HCT116 (cell line): Measurements from ENCODE around the gene MRPL58. TPM values are rescaled to one million over a fixed set of nuclear protein-coding genes. Genes with fewer than 3 reads are reported as not detected.

ENCODE experiments used
- ATAC-seq: fragments of 200-7000 bp; cut with Tn5 transposase; 2 replicates; pipeline ENCODE4 v1.9.1; 2020; ENCODE audit warnings: mild to moderate bottlenecking, moderate library complexity
- BruUV-seq: library from RNA; stranded (reverse); fragments of 400-500 nt; replicated peaks from 2 replicates; lab custom pipeline; 2021; lab: Mats Ljungman, UMichigan
- CTCF ChIA-PET: fragments of 300-600 bp; sonication (Branson Sonifier 250); formaldehyde crosslinking; loops from one replicate; lab custom pipeline; 2021; ENCODE audit warnings: antibody characterized with exemption; lab: Charles Lee
- POLR2A ChIA-PET: fragments of 300-600, 350-600 bp; sonication (Branson Sonifier 250); formaldehyde crosslinking; loops from one replicate; lab custom pipeline; 2021; ENCODE audit warnings: antibody characterized with exemption; lab: Charles Lee
- RAD21 ChIA-PET, 2 experiments: fragments of 300-600 bp; sonication (Branson Sonifier 250); formaldehyde crosslinking; loops; one replicate each; lab custom pipeline; 2023; ENCODE audit warnings: low total read pairs in 2 of 2; ENCODE audit not compliant: uncharacterized antibody in 2 of 2, unreplicated experiment in 2 of 2, low non-redundant PET in 1 of 2; lab: Charles Lee
- DNase-seq: peaks from one replicate; pipeline ENCODE4 v3.0.0-alpha.2; 2010; ENCODE audit warnings: low read depth, low spot score
- H2AFZ ChIP-seq: fragments of 200-600 bp; shearing (Covaris generic), sonication (generic); 2 replicates; pipeline ENCODE4 v1.6.1; 2017; ENCODE audit warnings: low read depth, mixed run types, mixed read lengths, antibody characterized with exemption, low read length; ENCODE audit not compliant: poor library complexity, severe bottlenecking
- H3K27ac ChIP-seq: 2 replicates; pipeline ENCODE4 v1.5.1; 2012; ENCODE audit warnings: low read depth, low read length
- H3K27me3 ChIP-seq: fragments of 200-600 bp; sonication (generic); 2 replicates; pipeline ENCODE4 v1.6.1; 2016; ENCODE audit warnings: mixed run types, low read length, mixed read lengths; ENCODE audit not compliant: insufficient read depth
- H3K36me3 ChIP-seq, 2 experiments: fragments of 200-500 bp in 1 of 2; fragments of 200-600 bp in 1 of 2; sonication (Bioruptor generic) in 1 of 2; sonication (generic) in 1 of 2; 2 replicates each; pipeline versions ENCODE4 v1.5.1 to v1.6.1; 2014 to 2016; ENCODE audit warnings: low read length in 2 of 2, inconsistent platforms in 1 of 2, mixed read lengths in 1 of 2, mixed run types in 1 of 2; ENCODE audit not compliant: insufficient read depth in 2 of 2, control insufficient read depth in 1 of 2
- H3K4me1 ChIP-seq, 2 experiments: fragments of 200-600 bp in 1 of 2; sonication (generic) in 1 of 2; 2 replicates each; pipeline versions ENCODE4 v1.5.1 to v1.6.1; 2012 to 2017; ENCODE audit warnings: low read length in 2 of 2, inconsistent platforms in 1 of 2, mild to moderate bottlenecking in 1 of 2, mixed read lengths in 1 of 2, mixed run types in 1 of 2, moderate library complexity in 1 of 2; ENCODE audit not compliant: insufficient read depth in 2 of 2, control insufficient read depth in 1 of 2
- H3K4me2 ChIP-seq: fragments of 200-600 bp; sonication (generic); 2 replicates; pipeline ENCODE4 v1.6.1; 2017; ENCODE audit warnings: mixed run types, low read length, mixed read lengths
- H3K4me3 ChIP-seq, 2 experiments: fragments of 200-600 bp in 1 of 2; sonication (generic) in 1 of 2; replicated peaks in 1 of 2; 2 replicates each; pipeline ENCODE4 v1.5.1; 2011 to 2016; ENCODE audit warnings: low read length in 2 of 2, control low read depth in 1 of 2, low read depth in 1 of 2, mild to moderate bottlenecking in 1 of 2, mixed read lengths in 1 of 2, mixed run types in 1 of 2
- H3K79me2 ChIP-seq: fragments of 200-600 bp; sonication (generic); 2 replicates; pipeline ENCODE4 v1.6.1; 2017; ENCODE audit warnings: mild to moderate bottlenecking, mixed run types, low read length, moderate library complexity, mixed read lengths; ENCODE audit not compliant: insufficient read depth
- H3K9ac ChIP-seq: fragments of 200-600 bp; sonication (generic); 2 replicates; pipeline ENCODE4 v1.6.1; 2016; ENCODE audit warnings: low read length, mixed read lengths
- H3K9me2 ChIP-seq: fragments of 200-600 bp; sonication (generic), shearing (Covaris generic); 2 replicates; pipeline ENCODE4 v1.6.1; 2017; ENCODE audit warnings: mixed run types, mild to moderate bottlenecking, moderate library complexity; ENCODE audit not compliant: insufficient read depth
- H3K9me3 ChIP-seq, 2 experiments: fragments of 200-500 bp in 1 of 2; fragments of 200-600 bp in 1 of 2; sonication (Bioruptor generic) in 1 of 2; sonication (generic) in 1 of 2; 2 replicates each; pipeline ENCODE4 v1.6.1; 2014 to 2017; ENCODE audit warnings: low read length in 2 of 2, mixed read lengths in 2 of 2, inconsistent platforms in 1 of 2, low read depth in 1 of 2, mild to moderate bottlenecking in 1 of 2, mixed run types in 1 of 2, moderate library complexity in 1 of 2; ENCODE audit not compliant: control insufficient read depth in 1 of 2, insufficient read depth in 1 of 2
- H4K20me1 ChIP-seq: fragments of 200-600 bp; sonication (generic), shearing (Covaris generic); 2 replicates; pipeline ENCODE4 v1.6.1; 2017; ENCODE audit warnings: mixed run types, mild to moderate bottlenecking, moderate library complexity; ENCODE audit not compliant: insufficient read depth
- CEBPB ChIP-seq: IDR thresholded peaks from 2 replicates; pipeline ENCODE4 v1.6.1; 2012; ENCODE audit warnings: low read depth
- CTCF ChIP-seq, 3 experiments: fragments of 200-600 bp in 1 of 3; sonication (generic) in 1 of 3; IDR thresholded peaks in 2 of 3; conservative IDR thresholded peaks in 1 of 3; 2 replicates each; pipeline ENCODE4 v1.5.1; 2012 to 2017; ENCODE audit warnings: low read depth in 2 of 3, low read length in 2 of 3, antibody characterized with exemption in 1 of 3, borderline replicate concordance in 1 of 3, control low read depth in 1 of 3, mild to moderate bottlenecking in 1 of 3, mixed read lengths in 1 of 3, mixed run types in 1 of 3, moderate library complexity in 1 of 3; ENCODE audit not compliant: insufficient read depth in 1 of 3
- ELF1 ChIP-seq: IDR thresholded peaks from 2 replicates; pipeline ENCODE4 v1.6.1; 2012; ENCODE audit warnings: low read depth, borderline replicate concordance
- JUND ChIP-seq: IDR thresholded peaks from 2 replicates; pipeline ENCODE4 v1.6.1; 2012
- POLR2A ChIP-seq: IDR thresholded peaks from 2 replicates; pipeline ENCODE4 v1.7.0; 2011; ENCODE audit warnings: borderline replicate concordance; ENCODE audit not compliant: insufficient read depth, insufficient read length; ENCODE audit errors: extremely low read depth
- POLR2AphosphoS5 ChIP-seq: IDR thresholded peaks from 2 replicates; pipeline ENCODE4 v1.6.1; 2011; ENCODE audit warnings: mild to moderate bottlenecking, low read depth, low read length, moderate library complexity
- SIN3A ChIP-seq: IDR thresholded peaks from 2 replicates; pipeline ENCODE4 v1.6.1; 2012; ENCODE audit warnings: low read depth
- SP1 ChIP-seq: IDR thresholded peaks from 2 replicates; pipeline ENCODE4 v1.6.1; 2012; ENCODE audit warnings: low read depth
- TCF7L2 ChIP-seq: IDR thresholded peaks from 2 replicates; pipeline ENCODE4 v1.7.0; 2011; ENCODE audit warnings: borderline replicate concordance, inconsistent platforms; ENCODE audit not compliant: insufficient read depth, insufficient read length; ENCODE audit errors: extremely low read depth
- YY1 ChIP-seq: IDR thresholded peaks from 2 replicates; pipeline ENCODE4 v1.6.1; 2011; ENCODE audit warnings: low read length, low read depth, moderate library complexity, mild to moderate bottlenecking; ENCODE audit not compliant: insufficient replicate concordance; ENCODE audit errors: extremely low read depth
- ZBTB33 ChIP-seq: IDR thresholded peaks from 2 replicates; pipeline ENCODE4 v1.6.1; 2011; ENCODE audit warnings: mild to moderate bottlenecking, low read length, moderate library complexity; ENCODE audit not compliant: insufficient replicate concordance; ENCODE audit errors: extremely low read depth
- ZFX ChIP-seq: fragments of 450-650 bp; IDR thresholded peaks from 2 replicates; pipeline ENCODE4 v1.6.1; 2017
- intact Hi-C: fragments of 100-400 bp; cut with micrococcal nuclease; formaldehyde crosslinking; loops from 2 replicates; pipeline ENCODE4 v1.10.0; 2022
- total RNA-seq: library from RNA; stranded (reverse); gene quantifications from one replicate; pipeline ENCODE4 v1.2.1, GENCODE V29; 2021; ENCODE audit not compliant: unreplicated experiment
- TF ChIP-seq, protein P1 (sequence below): IDR thresholded peaks from 2 replicates; pipeline ENCODE4 v1.6.1; 2012
- TF ChIP-seq, protein P2 (sequence below): IDR thresholded peaks from 2 replicates; pipeline ENCODE4 v1.6.1; 2012; ENCODE audit warnings: low read depth

The MRPL58 gene
- total RNA-seq, 1 experiment from 2014 or later, result 80.5 TPM

GRCh38 chr17:74981979-74982662 is 30.3 kb upstream of the MRPL58 start:
- Histone ChIP-seq H3K27ac (peak overlapping the region; percentile 76), H3K79me2 (no peaks in the 10 kb centered on the region), H3K4me2 (peak overlapping the region; percentile 93), H3K4me3 (peak overlapping the region; percentile 57 to 78), H3K36me3 (no peaks in the 10 kb centered on the region)
- intact Hi-C loops, result no loop called here
- no TSS peak for BruUV-seq
- peak; percentile 96 for ATAC-seq
- CTCF ChIA-PET, result interaction anchor here (1.1 to 1.9 kb wide), 3 partner anchors 10 to 24 kb away, joined by 3 to 8 read pairs (median 3); partner anchors contain the start of gene HID1
- TF ChIP-seq CEBPB (no peak), TCF7L2 (peak; percentile 45), SIN3A (peak; percentile 97), SP1 (peak; percentile 32; the same call in 1 of the 2 replicates), ZBTB33 (peak; percentile 26), YY1 (peak; percentile 59), ZFX (peak; percentile 49; the same call in 1 of the 2 replicates), POLR2AphosphoS5 (peak; percentile 97), ELF1 (no peak), POLR2A (peak; percentile 96), JUND (no peak), CTCF (IDR thresholded peaks at IDR 0.05 in 2 of 3, conservative IDR thresholded peaks at IDR 0.05 in 1 of 3; ENCODE audit: borderline replicate concordance in 1 of 3, insufficient read depth in 1 of 3, low read depth in 2 of 3, low read length in 2 of 3) (0 out of 6 replicates have a peak, but pooled peaks of 1 of the 3 experiments have one; percentile 15)
- TF ChIP-seq, protein P1, sequence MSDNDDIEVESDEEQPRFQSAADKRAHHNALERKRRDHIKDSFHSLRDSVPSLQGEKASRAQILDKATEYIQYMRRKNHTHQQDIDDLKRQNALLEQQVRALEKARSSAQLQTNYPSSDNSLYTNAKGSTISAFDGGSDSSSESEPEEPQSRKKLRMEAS, result peak; percentile 89
- TF ChIP-seq, protein P2, sequence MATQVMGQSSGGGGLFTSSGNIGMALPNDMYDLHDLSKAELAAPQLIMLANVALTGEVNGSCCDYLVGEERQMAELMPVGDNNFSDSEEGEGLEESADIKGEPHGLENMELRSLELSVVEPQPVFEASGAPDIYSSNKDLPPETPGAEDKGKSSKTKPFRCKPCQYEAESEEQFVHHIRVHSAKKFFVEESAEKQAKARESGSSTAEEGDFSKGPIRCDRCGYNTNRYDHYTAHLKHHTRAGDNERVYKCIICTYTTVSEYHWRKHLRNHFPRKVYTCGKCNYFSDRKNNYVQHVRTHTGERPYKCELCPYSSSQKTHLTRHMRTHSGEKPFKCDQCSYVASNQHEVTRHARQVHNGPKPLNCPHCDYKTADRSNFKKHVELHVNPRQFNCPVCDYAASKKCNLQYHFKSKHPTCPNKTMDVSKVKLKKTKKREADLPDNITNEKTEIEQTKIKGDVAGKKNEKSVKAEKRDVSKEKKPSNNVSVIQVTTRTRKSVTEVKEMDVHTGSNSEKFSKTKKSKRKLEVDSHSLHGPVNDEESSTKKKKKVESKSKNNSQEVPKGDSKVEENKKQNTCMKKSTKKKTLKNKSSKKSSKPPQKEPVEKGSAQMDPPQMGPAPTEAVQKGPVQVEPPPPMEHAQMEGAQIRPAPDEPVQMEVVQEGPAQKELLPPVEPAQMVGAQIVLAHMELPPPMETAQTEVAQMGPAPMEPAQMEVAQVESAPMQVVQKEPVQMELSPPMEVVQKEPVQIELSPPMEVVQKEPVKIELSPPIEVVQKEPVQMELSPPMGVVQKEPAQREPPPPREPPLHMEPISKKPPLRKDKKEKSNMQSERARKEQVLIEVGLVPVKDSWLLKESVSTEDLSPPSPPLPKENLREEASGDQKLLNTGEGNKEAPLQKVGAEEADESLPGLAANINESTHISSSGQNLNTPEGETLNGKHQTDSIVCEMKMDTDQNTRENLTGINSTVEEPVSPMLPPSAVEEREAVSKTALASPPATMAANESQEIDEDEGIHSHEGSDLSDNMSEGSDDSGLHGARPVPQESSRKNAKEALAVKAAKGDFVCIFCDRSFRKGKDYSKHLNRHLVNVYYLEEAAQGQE, result no peak
- TF ChIP-seq, all 23 proteins: peak for 10
- Histone ChIP-seq H2AFZ (no peak overlapping the region), H3K4me1 (peaks cover 13 to 28% of the 10 kb centered on the region in 2 experiments), H3K27me3 (no peaks in the 10 kb centered on the region), H3K9me3 (no peaks in the 10 kb centered on the region), H4K20me1 (no peaks in the 10 kb centered on the region), H3K9ac (peak overlapping the region; percentile 78), H3K9me2 (no peaks in the 10 kb centered on the region)
- peak; percentile 57 for DNase-seq
- RAD21 ChIA-PET, result no interaction called here
- POLR2A ChIA-PET, result interaction anchor here (1.4 to 2.5 kb wide), 3 partner anchors 9 to 53 kb away, joined by 3 to 11 read pairs (median 10); partner anchors contain the start of genes HID1 and MRPL58
